ENCODE data around the gene RTKN2.

The RTKN2 gene

DNA sequence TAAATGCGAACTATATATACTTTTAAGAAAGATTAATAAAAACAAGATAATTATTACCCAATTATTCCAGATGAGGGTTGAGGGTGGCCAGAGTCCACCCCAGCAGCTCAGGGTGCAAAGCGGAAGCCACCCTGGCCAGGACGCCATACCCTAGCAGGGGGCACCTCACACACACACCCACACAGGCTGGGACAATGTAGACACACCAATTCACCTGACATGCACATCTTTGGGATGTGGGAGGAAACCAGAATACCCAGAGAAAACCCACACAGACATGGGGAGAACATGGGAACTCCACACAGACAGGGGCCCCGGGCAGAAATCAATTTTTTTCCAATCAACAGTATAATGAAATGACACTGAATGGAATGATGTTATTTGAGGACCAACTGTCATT lies 86.0 kb downstream of the RTKN2 start:
- WGBS, 2 experiments = 91 to 100% methylated on average over 2 to 3 of the region's 4 CpGs

DNA sequence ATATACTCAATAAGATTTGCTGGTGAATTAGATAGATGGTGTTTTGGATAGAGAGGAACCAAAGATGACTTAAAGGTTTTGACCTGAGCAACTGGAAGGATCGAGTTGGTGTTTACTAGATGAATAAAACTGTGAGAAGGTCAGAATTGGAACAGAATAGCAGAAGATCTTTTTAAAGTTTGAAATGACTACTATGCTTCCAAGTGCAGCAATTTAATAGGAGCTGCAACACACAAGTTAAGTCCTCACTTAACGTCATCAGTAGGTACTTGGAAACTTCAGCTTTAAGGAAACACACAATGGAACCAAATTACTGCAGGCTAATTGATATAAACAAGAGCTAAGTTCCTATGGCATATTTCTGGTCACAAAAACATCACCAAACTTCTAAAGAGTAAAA lies 86.5 kb downstream of the RTKN2 start:
- Histone ChIP-seq H3K4me1 (ENCODE audit: control insufficient read depth, insufficient read depth, low read length) (no peaks in the 10 kb centered on the region), H3K9me3 (ENCODE audit: control insufficient read depth, low read length) (no peaks in the 10 kb centered on the region), H3K4me3 (ENCODE audit: insufficient read depth, low read depth, low read length) (no peak overlapping the region), H3K27ac (ENCODE audit: insufficient read depth, low read depth, low read length, poor library complexity, severe bottlenecking) (no peak overlapping the region), H3K27me3 (ENCODE audit: control insufficient read depth, insufficient read depth, low read length, poor library complexity, severe bottlenecking) (no peaks in the 10 kb centered on the region), H3K36me3 (ENCODE audit: control insufficient read depth, insufficient read depth, low read length) (no peaks in the 10 kb centered on the region)
- WGBS, 2 experiments = 94 to 95% methylated on average over 2 of the region's 2 CpGs

More for the DNA sequence above, 86.0 kb downstream of the RTKN2 start:
- Histone ChIP-seq H3K27ac (ENCODE audit: insufficient read depth, low read depth, low read length, poor library complexity, severe bottlenecking) (no peak overlapping the region), H3K27me3 (ENCODE audit: control insufficient read depth, insufficient read depth, low read length, poor library complexity, severe bottlenecking) (no peaks in the 10 kb centered on the region), H3K36me3 (ENCODE audit: control insufficient read depth, insufficient read depth, low read length) (no peaks in the 10 kb centered on the region), H3K9me3 (ENCODE audit: control insufficient read depth, low read length) (no peaks in the 10 kb centered on the region), H3K4me3 (ENCODE audit: insufficient read depth, low read depth, low read length) (no peak overlapping the region), H3K4me1 (ENCODE audit: control insufficient read depth, insufficient read depth, low read length) (no peaks in the 10 kb centered on the region)

DNA sequence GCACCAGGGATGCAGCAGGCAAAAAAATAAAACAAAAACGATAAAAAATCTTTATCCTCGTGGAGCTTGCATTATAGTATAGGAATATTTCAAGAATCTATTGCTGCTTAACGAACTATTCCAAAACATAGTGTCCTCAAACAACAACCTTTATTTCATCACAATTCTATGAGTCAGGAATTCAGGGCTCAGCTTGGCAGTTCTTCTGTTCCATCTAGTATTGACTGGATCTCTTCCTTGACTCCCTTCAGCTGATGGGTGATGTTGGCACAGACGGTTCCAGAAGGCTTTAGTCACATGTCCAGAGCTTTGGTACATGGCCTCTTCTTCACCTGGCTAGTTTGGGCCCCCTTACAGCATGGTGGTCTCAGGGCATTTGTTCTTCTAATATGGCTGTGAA lies 88.0 kb downstream of the RTKN2 start:
- H3K27ac ChIP-seq (ENCODE audit: insufficient read depth, low read depth, low read length, poor library complexity, severe bottlenecking) = no peak overlapping the region
- H3K4me1 ChIP-seq (ENCODE audit: control insufficient read depth, insufficient read depth, low read length) = no peaks in the 10 kb centered on the region
- H3K9me3 ChIP-seq (ENCODE audit: control insufficient read depth, low read length) = no peaks in the 10 kb centered on the region
- no peak overlapping the region for H3K4me3 ChIP-seq (ENCODE audit: insufficient read depth, low read depth, low read length)
- WGBS, 2 experiments = 90 to 91% methylated on average over 4 of the region's 4 CpGs
- H3K36me3 ChIP-seq (ENCODE audit: control insufficient read depth, insufficient read depth, low read length) = no peaks in the 10 kb centered on the region
- no peaks in the 10 kb centered on the region for H3K27me3 ChIP-seq (ENCODE audit: control insufficient read depth, insufficient read depth, low read length, poor library complexity, severe bottlenecking)

DNA sequence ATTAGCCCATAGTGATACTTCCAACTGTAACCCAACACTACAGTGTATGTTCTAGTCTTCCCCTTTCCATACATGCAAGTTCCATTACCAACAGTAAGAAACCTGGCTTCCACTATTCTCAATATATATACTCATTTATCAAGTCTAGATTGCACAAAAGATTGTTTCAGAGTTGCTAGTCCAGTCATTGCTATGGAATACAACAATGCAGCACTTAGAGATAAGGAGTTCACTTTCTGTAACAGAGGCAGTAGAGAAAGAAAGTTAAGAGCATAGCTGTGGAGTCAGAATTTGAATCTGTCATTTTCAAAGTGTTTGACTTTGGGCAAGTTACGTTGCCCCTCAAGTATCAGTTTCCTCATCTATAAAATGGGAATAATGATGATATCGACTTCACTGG lies 90.1 kb downstream of the RTKN2 start:
- H3K27ac ChIP-seq (ENCODE audit: insufficient read depth, low read depth, low read length, poor library complexity, severe bottlenecking) = no peak overlapping the region
- no peaks in the 10 kb centered on the region for H3K27me3 ChIP-seq (ENCODE audit: control insufficient read depth, insufficient read depth, low read length, poor library complexity, severe bottlenecking)
- H3K4me1 ChIP-seq (ENCODE audit: control insufficient read depth, insufficient read depth, low read length) = no peaks in the 10 kb centered on the region
- no peaks in the 10 kb centered on the region for H3K9me3 ChIP-seq (ENCODE audit: control insufficient read depth, low read length)
- no peaks in the 10 kb centered on the region for H3K36me3 ChIP-seq (ENCODE audit: control insufficient read depth, insufficient read depth, low read length)
- 92 to 96% methylated on average over 2 of the region's 2 CpGs for WGBS, 2 experiments
- no peak overlapping the region for H3K4me3 ChIP-seq (ENCODE audit: insufficient read depth, low read depth, low read length)

DNA sequence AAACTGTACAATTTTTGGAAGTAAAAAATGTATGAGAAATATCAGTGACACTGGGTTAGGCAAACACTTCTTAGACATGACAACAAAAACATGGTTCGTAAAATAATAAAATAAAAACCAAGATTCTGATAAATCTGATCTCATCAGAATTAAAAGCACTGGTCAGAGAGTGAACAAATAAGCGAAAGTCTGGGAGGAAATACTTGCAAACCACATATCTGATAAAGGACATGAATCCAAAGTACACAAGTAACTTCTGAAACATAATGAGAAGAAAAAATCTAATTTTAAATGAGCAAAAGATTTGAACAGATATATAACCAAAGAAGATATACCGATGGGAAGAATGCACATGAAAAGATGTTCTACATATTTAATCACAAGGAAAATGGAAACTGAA lies 91.5 kb downstream of the RTKN2 start:
- Histone ChIP-seq H3K27ac (ENCODE audit: insufficient read depth, low read depth, low read length, poor library complexity, severe bottlenecking) (no peak overlapping the region), H3K4me1 (ENCODE audit: control insufficient read depth, insufficient read depth, low read length) (no peaks in the 10 kb centered on the region), H3K36me3 (ENCODE audit: control insufficient read depth, insufficient read depth, low read length) (no peaks in the 10 kb centered on the region), H3K4me3 (ENCODE audit: insufficient read depth, low read depth, low read length) (no peak overlapping the region), H3K9me3 (ENCODE audit: control insufficient read depth, low read length) (no peaks in the 10 kb centered on the region), H3K27me3 (ENCODE audit: control insufficient read depth, insufficient read depth, low read length, poor library complexity, severe bottlenecking) (no peaks in the 10 kb centered on the region)
- no CpG with 5 or more reads among the region's 3 CpGs for WGBS, 2 experiments

DNA sequence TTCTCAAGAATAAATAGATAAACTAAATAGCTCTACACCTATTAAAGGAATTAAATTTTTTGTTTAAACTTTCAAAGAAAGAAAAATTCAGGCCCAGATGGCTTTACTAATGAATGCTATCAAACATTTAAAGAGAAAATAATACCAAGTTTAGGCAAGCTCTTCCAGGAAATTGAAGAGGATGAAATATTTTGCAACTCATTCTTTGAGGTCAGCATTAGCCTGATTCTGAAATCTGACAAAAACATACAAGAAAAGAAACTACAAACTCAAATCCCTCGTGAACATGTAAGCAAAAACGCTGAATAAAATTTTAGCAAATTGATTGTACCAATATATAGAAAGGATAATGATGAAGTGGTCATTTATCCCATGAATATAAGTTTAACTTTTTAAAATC lies 93.4 kb downstream of the RTKN2 start:
- Histone ChIP-seq H3K27me3 (ENCODE audit: control insufficient read depth, insufficient read depth, low read length, poor library complexity, severe bottlenecking) (no peaks in the 10 kb centered on the region), H3K36me3 (ENCODE audit: control insufficient read depth, insufficient read depth, low read length) (no peaks in the 10 kb centered on the region), H3K27ac (ENCODE audit: insufficient read depth, low read depth, low read length, poor library complexity, severe bottlenecking) (no peak overlapping the region), H3K4me3 (ENCODE audit: insufficient read depth, low read depth, low read length) (no peak overlapping the region), H3K4me1 (ENCODE audit: control insufficient read depth, insufficient read depth, low read length) (no peaks in the 10 kb centered on the region), H3K9me3 (ENCODE audit: control insufficient read depth, low read length) (no peaks in the 10 kb centered on the region)
- 100% methylated on average over 1 of the region's 2 CpGs; no CpG with 5 or more reads in 1 of the 2 experiments for WGBS, 2 experiments

DNA sequence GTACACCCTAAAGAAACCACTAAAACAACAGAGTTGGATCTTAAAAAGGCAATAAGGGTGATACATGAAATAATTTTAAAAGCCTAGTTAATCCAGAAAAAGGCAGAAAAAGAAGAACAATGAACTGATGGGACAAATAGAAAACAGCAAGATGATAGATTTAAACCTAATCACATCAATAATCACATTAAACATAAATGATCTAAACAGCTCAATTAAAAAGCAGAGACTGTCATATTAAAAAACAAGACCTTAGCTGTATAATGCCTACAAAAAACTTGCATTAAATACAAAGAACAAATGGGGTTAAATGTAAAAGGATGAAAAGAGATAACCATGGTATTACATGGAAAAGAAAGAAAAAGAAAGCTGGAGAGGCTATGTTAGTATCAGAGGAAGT lies 96.2 kb downstream of the RTKN2 start:
- Histone ChIP-seq H3K27ac (ENCODE audit: insufficient read depth, low read depth, low read length, poor library complexity, severe bottlenecking) (no peak overlapping the region), H3K27me3 (ENCODE audit: control insufficient read depth, insufficient read depth, low read length, poor library complexity, severe bottlenecking) (no peaks in the 10 kb centered on the region), H3K4me3 (ENCODE audit: insufficient read depth, low read depth, low read length) (no peak overlapping the region)

DNA sequence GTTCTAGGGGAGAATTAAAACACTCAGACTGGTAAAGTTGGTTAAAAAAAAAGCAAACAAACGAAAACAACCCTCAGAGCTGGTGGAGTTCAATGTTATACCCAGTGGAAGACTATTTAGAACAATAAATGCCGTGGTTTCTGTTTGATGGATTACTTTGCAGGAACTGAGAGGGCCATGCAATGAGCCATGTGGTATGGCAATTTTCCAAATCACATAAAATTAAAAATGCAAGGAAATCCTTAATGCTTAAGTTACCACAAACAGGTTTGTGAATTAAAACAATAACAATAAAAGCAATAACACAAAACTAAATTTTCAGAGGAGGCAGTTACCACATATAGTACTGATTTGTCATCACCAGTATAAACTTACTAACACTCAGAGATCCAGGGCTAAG lies 96.9 kb downstream of the RTKN2 start:
- WGBS, 2 experiments = 95% methylated on average over 2 of the region's 2 CpGs
- H3K4me3 ChIP-seq (ENCODE audit: insufficient read depth, low read depth, low read length) = no peak overlapping the region
- no peak overlapping the region for H3K27ac ChIP-seq (ENCODE audit: insufficient read depth, low read depth, low read length, poor library complexity, severe bottlenecking)
- no peaks in the 10 kb centered on the region for H3K27me3 ChIP-seq (ENCODE audit: control insufficient read depth, insufficient read depth, low read length, poor library complexity, severe bottlenecking)
- H3K4me1 ChIP-seq (ENCODE audit: control insufficient read depth, insufficient read depth, low read length) = no peaks in the 10 kb centered on the region
- no peaks in the 10 kb centered on the region for H3K9me3 ChIP-seq (ENCODE audit: control insufficient read depth, low read length)
- H3K36me3 ChIP-seq (ENCODE audit: control insufficient read depth, insufficient read depth, low read length) = no peaks in the 10 kb centered on the region

More for the DNA sequence above, 96.2 kb downstream of the RTKN2 start:
- Histone ChIP-seq H3K4me1 (ENCODE audit: control insufficient read depth, insufficient read depth, low read length) (no peaks in the 10 kb centered on the region), H3K9me3 (ENCODE audit: control insufficient read depth, low read length) (no peaks in the 10 kb centered on the region), H3K36me3 (ENCODE audit: control insufficient read depth, insufficient read depth, low read length) (no peaks in the 10 kb centered on the region)

DNA sequence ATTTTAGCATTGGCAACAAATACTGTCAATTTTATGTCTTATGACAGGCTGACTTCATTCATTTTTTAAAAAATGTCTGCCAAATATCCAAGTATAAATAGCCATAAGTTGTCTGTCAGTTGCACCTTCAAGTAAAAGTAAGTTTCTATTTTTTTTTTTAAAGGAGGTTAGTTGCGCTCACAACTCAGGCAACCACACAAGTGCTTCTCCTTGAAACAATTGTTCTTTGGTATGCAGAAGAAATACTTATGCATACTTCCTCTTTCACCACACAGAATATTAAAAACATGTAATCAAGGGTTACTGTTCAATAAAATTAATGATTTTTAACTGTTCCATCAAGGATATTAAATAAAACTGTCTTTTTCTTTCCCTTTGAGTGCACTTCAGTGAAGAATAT lies 97.9 kb downstream of the RTKN2 start:
- no peak overlapping the region for H3K27ac ChIP-seq (ENCODE audit: insufficient read depth, low read depth, low read length, poor library complexity, severe bottlenecking)
- no peak overlapping the region for H3K4me3 ChIP-seq (ENCODE audit: insufficient read depth, low read depth, low read length)
- H3K27me3 ChIP-seq (ENCODE audit: control insufficient read depth, insufficient read depth, low read length, poor library complexity, severe bottlenecking) = no peaks in the 10 kb centered on the region
- no peaks in the 10 kb centered on the region for H3K4me1 ChIP-seq (ENCODE audit: control insufficient read depth, insufficient read depth, low read length)
- H3K9me3 ChIP-seq (ENCODE audit: control insufficient read depth, low read length) = no peaks in the 10 kb centered on the region
- no peaks in the 10 kb centered on the region for H3K36me3 ChIP-seq (ENCODE audit: control insufficient read depth, insufficient read depth, low read length)
- 100% methylated on average over 1 of the region's 1 CpG for WGBS, 2 experiments

DNA sequence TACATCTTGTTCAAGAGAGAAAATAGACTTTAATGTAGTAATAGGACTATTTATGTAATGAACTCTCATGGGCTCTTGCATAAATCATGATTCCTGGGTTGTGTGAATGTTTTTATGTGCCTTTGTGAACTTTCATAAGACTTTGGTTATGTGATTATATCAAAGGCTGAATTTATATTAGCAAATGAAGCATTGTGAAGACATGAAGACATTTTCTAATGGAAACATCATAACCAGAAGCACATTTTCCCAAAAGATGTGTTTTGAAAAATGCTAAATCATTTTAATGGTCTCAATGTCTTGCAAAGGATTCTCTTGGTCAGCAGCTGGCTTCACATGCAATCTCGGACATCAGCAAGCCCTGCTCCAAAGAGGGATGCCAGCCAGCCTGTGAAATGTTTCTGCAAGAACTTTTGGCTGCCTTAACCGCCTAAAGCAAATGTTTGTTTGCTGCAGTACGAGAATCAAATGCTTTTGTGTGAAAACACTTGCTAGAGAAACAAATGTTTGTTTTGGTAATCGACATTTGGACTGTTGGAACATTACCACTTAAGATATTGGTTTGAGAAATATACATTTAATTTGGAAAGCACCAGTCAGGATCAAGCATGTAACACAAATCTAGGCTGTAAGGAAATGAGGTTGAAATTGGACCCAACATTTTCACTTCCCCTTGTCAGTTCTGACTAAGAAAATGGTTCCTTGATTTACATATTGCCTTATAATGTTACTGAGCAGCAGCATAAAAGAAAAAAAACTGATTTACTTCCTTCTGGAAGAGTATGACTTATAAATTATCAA lies 102.1 kb downstream of the RTKN2 start:
- Histone ChIP-seq H3K4me1 (ENCODE audit: control insufficient read depth, insufficient read depth, low read length) (no peaks in the 10 kb centered on the region), H3K27me3 (ENCODE audit: control insufficient read depth, insufficient read depth, low read length, poor library complexity, severe bottlenecking) (no peaks in the 10 kb centered on the region), H3K4me3 (ENCODE audit: insufficient read depth, low read depth, low read length) (no peak overlapping the region), H3K36me3 (ENCODE audit: control insufficient read depth, insufficient read depth, low read length) (no peaks in the 10 kb centered on the region), H3K27ac (ENCODE audit: insufficient read depth, low read depth, low read length, poor library complexity, severe bottlenecking) (no peak overlapping the region), H3K9me3 (ENCODE audit: control insufficient read depth, low read length) (no peaks in the 10 kb centered on the region)
- 85 to 92% methylated on average over 4 of the region's 4 CpGs for WGBS, 2 experiments
